NCI-H2107 treated with DMSO at 0.1 percent for 48 hours (cell line): ENCODE data around the gene PRLH.
A peak's percentile ranks its signal among the peaks of the same experiment; 100 is the strongest.
"Not testable (repeated sequence)": the region's sequence is repeated elsewhere in the genome, so short reads cannot be mapped to it uniquely, and the experiment has no call there.

Experiments used
- DNase-seq: peaks from one replicate; lab custom pipeline; 2025; ENCODE audit not compliant: unreplicated experiment; lab: John Stamatoyannopoulos, UW

PRLH gene

GRCh38 chr2:237581326-237581725 is 15.0 kb downstream of the PRLH start:
- DNase-seq: no peak

DNA sequence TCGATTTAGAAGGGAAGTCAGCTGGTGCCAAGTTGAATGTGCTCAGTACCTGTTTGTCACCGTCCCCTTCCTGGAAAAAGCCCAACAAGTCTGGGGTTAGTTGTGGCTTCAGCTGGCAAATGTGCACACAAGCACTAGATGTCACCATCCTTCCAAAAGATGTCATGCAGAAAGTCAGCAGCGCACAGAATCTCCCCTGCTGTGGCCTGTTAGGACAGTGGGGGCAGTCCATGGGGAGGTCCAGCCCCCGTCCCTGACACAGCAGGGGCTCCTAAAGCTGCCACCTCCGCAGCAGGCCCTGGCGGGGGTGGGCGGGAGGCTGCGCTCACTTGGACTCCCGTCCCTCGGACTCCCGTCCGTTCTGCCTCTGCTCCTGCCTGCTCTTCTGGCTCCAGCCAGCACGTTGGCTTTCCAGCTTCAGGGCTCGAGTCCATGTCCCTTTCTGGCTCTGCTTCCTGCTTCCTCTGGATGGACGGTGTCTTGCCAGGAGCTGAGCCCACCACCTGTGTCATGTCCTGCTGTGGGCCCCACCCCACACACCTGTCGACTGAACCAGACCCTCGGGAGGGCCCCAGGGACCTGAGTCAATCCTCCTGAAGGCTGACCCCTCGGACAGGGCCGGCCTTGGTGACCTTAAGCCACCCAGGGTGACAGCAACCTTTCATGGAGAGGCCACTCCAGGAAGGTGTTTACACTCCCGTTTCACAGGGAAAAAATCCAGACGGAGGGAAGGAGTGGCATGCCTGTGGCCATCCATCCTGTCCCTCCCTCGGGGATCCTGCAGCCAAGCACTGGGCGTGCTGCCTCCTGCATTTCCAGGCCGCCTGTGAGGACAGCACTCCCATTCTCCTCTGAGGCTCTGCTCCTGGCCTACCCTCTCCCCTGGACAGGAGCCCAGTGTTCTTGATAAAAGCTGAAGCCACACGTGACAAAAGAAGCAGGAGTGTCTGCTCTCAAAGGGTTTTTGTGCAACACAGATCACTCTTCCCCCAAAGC is 15.7 kb downstream of the PRLH start:
- DNase-seq: peak; percentile 60

GRCh38 chr2:237583385-237584295 is 17.3 kb downstream of the PRLH start:
- no peak for DNase-seq

DNA sequence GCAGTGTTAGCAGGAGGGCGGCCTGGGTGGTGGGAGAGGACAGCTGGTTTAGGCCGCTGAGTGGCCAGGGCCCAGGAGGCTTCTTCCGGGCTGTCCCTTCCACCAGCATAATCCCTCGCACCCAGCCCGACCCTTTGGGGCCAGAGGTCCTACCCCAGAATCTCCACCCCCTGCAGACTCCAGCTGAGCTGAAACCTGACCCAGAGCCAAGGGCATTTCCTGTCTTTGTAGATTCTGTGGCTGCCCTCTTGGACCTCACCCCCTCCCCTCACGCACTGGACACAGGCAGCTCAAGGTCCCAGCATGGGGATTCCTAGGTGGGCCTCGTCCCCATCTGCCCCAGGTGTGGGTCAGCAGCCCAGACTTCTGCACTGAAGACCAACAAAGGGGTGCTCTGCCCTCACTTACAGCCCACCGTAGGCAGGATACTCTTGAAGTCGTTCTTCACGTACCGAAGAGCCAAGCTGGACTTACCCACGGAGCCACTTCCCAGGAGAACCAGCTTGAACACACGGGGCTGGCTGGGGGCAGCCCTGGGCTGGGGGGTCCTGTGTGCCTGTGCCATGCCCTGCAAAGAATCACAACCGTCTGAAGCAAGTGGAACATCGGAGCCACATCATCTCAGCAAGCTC is 19.3 kb downstream of the PRLH start:
- no peak for DNase-seq

- DNase-seq: no peak
These were observed 21.8 kb downstream of the PRLH start for GRCh38 chr2:237588044-237588696.

GRCh38 chr2:237590272-237591140 is 24.1 kb downstream of the PRLH start, which contains the start of gene RAB17:
RAB17 (minus strand) TSS chr2:237590734; CDS start chr2:237586154, 4,580 bp downstream.
- DNase-seq: peak; percentile 25

DNA sequence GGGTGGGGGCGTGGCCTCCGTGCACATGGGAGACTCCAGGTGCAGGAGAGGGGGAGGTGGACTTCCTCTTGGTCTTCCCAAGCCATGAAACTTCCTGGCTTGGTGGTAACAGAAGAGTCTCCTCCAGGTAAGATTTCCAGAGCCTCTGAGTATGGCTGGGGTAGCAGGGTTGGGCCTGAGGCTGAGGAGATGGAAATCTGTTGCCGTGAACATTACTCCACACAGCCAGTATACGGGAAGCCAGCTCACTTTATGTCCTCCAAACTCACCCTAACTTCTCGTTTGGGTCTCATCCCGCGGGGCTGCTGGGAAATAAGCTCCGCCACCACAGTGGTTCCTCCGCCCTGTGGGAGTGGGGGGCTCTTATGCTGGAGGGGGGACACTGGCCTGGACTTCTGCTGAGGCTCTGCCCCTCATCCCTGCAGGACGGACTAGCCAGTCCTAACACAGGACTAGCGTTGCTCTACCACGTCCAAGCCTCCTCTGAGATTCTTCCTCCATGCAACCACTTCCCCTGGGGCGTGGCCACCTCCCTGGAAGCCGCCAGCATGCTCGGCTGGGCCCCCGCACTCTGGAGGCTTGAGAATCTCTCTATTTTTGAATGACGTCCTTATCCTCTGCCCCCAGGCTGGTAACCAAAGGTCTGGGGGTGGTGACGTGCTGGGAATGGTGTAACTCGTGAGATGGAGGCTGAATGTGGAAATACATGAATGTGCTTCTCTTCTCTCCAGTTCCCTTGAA is 24.9 kb downstream of the PRLH start:
- no peak for DNase-seq

GRCh38 chr2:237592425-237592980 is 26.1 kb downstream of the PRLH start:
- no peak for DNase-seq

- no peak for DNase-seq
These were observed 26.7 kb downstream of the PRLH start for GRCh38 chr2:237593036-237593435.

- no peak for DNase-seq
These were observed 27.4 kb downstream of the PRLH start for GRCh38 chr2:237593596-237594320.

- DNase-seq: no peak
These were observed 28.1 kb downstream of the PRLH start for GRCh38 chr2:237594514-237594871.

DNA sequence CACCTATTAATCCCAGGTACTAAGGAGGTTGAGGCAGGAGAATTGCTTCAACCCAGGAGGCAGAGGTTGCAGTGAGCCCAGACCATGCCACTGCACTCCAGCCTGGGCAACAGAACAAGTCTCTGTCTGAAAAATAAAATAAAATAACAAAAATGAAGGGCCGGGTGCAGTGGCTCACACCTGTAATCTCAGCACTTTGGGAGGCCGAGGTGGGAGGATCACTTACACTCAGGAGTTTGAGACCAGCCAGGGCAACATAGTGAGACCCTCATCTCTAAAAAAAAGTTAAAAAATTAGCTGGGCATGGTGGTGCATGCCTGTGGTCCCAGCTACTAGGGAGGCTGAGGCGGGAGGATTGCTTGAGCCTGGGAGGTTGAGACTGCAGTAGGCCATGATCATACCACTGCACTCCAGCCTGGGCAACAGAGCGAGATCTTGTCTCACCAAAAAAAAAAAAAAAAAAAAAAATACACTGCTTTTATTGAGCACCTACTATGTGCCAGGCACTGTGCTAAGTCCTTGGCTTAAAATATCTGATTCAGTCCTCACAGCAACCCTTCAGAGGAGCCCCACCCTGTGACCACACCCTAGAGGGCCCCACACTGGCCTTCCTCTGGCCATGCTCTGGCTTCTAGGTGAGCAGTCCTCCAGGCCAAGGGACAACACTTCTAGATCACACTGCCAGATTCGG is 29.6 kb downstream of the PRLH start:
- not testable (repeated sequence) for DNase-seq

GRCh38 chr2:237596520-237597195 is 30.3 kb downstream of the PRLH start:
- DNase-seq: no peak

DNA sequence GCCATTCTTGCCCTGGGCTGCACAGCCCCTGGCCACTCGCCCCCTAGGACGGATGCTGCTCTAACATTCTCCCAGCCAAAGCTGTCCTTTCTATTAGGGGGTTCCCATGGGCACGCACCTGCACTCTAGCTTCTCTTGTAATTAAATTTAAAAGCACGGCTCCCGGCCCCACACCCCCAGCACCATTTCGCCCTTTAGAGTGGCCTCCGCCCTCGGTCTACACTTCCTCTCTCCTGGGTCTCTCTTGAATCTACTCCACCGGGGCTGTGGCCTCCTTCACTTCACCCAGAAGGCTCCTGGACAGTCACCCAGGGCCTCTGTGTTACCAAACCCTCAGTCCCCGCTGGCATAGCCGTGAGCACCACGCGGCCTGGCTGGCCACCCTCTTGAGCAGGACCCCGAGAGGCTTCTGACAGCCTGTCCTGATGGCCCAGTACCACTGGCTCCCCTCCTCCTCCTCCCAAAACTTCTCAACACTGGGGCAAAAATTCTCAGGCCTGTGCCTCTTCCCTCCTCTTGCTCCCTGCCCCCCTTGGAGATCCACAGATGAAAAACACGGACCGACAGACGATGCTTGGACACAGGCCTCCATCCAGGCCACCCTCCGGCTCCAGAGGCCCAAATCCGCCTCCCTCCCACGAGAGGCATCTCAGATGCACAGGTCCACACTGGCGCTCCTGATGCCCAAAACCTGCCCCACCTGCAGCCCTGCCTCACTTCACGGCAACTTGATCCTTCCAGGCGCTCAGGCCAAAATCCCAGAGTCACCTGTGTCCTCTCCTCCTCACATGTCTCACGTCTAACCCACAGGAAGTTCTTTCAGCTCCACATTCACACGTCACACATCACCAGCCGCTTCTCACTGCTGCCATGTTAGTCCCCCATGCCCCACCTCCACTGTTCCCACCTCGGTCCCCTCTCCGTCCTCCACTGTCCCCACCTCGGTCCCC is 31.1 kb downstream of the PRLH start:
- DNase-seq: no peak

- no peak for DNase-seq
These were observed 32.3 kb downstream of the PRLH start for GRCh38 chr2:237598468-237599208.
